Activated T-helper 2 cell treated with anti-CD3 and anti-CD28 coated beads, Interferon-gamma antibody, Interleukin-2, Interleukin-4, amounts not matched to agents 10 μg/mL and 5 μg/mL and 100 μg/mL, durations not matched to agents 14 hours and 24 hours and 36 hours (primary cell): Measurements from ENCODE around the gene C3. TPM values are rescaled to one million over a fixed set of nuclear protein-coding genes. Genes with fewer than 3 reads are reported as not detected.
"Not testable (repeated sequence)": the region's sequence is repeated elsewhere in the genome, so short reads cannot be mapped to it uniquely, and the experiment has no call there.

Experiments
- DNase-seq: peaks from one replicate; pipeline ENCODE4 v3.0.0; 2021; ENCODE audit warnings: low spot score
- H3K27ac Mint-ChIP-seq: one replicate; pipeline ENCODE4 v1.8.0; 2021; ENCODE audit warnings: mixed read lengths
- H3K27me3 Mint-ChIP-seq: one replicate; pipeline ENCODE4 v1.8.0; 2021; ENCODE audit warnings: low read depth, mixed read lengths
- H3K36me3 Mint-ChIP-seq: one replicate; pipeline ENCODE4 v1.8.0; 2021; ENCODE audit warnings: low read depth, mixed read lengths
- H3K4me1 Mint-ChIP-seq: one replicate; pipeline ENCODE4 v1.8.0; 2021; ENCODE audit warnings: low read depth, mixed read lengths
- H3K4me3 Mint-ChIP-seq: one replicate; pipeline ENCODE4 v1.8.0; 2021; ENCODE audit warnings: low read depth, mild to moderate bottlenecking, moderate library complexity, mixed read lengths
- H3K9me3 Mint-ChIP-seq: one replicate; pipeline ENCODE4 v1.8.0; 2021; ENCODE audit warnings: mixed read lengths
- intact Hi-C: fragments of 100-400 bp; cut with micrococcal nuclease; formaldehyde crosslinking; loops from one replicate; pipeline ENCODE4 v1.15.1; 2023
- total RNA-seq: library from RNA; stranded (reverse); gene quantifications from 2 replicates; pipeline ENCODE4 v1.2.3, GENCODE V29; 2022

C3 gene
- total RNA-seq, 1 donor from 2014 or later, result 4.4 TPM

GRCh38 chr19:6672693-6673290 lies 47.7 kb downstream of the C3 start:
- no peak for DNase-seq
- intact Hi-C loops, result no loop called here
- H3K9me3 Mint-ChIP-seq, result peaks cover 3% of the 10 kb centered on the region
- H3K36me3 Mint-ChIP-seq, result peaks cover 27% of the 10 kb centered on the region
- H3K4me1 Mint-ChIP-seq, result peaks cover 48% of the 10 kb centered on the region
- H3K4me3 Mint-ChIP-seq, result no peak overlapping the region
- H3K27ac Mint-ChIP-seq, result peak overlapping the region; percentile 6
- H3K27me3 Mint-ChIP-seq, result no peaks in the 10 kb centered on the region

- intact Hi-C loops, result loop anchor here (2.0 kb wide), 1 partner anchor 55 kb away; no protein-coding TSS in a partner anchor
- peaks cover 49% of the 10 kb centered on the region for H3K4me1 Mint-ChIP-seq
- no peaks in the 10 kb centered on the region for H3K27me3 Mint-ChIP-seq
- H3K4me3 Mint-ChIP-seq, result no peak overlapping the region
- H3K36me3 Mint-ChIP-seq, result peaks cover 31% of the 10 kb centered on the region
- H3K9me3 Mint-ChIP-seq, result no peaks in the 10 kb centered on the region
- no peak for DNase-seq
- H3K27ac Mint-ChIP-seq, result peak overlapping the region; percentile 66
These were observed 48.5 kb downstream of the C3 start for GRCh38 chr19:6671960-6672359.

DNA sequence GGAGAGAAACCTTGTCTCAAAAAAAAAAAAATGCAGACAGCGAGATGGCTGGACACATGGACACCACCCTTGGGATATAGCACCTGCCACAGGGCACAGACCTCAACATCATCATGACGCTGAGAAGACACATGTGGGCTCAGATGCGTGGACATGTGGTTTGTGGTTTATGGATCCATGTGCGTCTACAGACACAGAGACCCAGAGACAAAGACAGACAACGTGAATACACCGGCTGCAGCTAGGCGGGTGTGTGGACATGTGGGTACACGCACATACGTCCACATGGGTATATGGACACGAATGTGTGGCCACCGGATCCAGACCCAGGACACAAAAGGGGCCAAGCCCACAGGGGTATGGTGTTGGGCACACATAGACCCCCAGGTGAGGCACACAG lies 51.8 kb downstream of the C3 start:
- intact Hi-C loops, result no loop called here
- Mint-ChIP-seq H3K4me1 (peaks cover 35% of the 10 kb centered on the region), H3K27ac (peak overlapping the region; percentile 98), H3K36me3 (peaks cover 33% of the 10 kb centered on the region), H3K9me3 (no peaks in the 10 kb centered on the region), H3K27me3 (no peaks in the 10 kb centered on the region), H3K4me3 (peak overlapping the region; percentile 100)
- no peak for DNase-seq

DNA sequence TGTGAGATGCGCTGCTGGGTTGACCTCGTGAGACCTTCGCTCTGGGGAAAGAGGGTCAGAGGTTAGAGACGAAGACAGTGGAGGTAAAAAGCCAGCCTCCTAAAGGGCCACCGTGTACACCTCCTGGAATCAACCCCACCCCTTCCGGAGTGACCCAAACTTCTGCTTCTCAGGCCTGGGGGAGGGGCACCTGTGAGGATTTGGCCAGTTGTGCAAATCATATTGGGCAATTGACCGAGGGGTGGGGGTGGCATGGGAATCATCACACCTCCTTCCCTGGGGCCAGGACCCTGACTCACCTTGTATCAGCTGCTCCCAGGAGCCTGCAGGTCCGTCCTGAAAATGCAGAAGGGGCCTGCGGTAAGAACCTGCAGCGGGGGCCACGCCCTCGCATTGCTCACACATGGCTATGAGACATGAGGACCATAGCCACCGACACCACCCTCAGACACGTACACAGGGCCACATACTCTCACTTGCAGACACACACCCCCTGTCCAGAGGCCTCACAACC lies 53.3 kb downstream of the C3 start:
- intact Hi-C loops, result no loop called here
- H3K9me3 Mint-ChIP-seq, result peaks cover 3% of the 10 kb centered on the region
- peaks cover 29% of the 10 kb centered on the region for H3K4me1 Mint-ChIP-seq
- no peak for DNase-seq
- H3K27me3 Mint-ChIP-seq, result no peaks in the 10 kb centered on the region
- H3K4me3 Mint-ChIP-seq, result peak overlapping the region; percentile 76
- H3K36me3 Mint-ChIP-seq, result peaks cover 33% of the 10 kb centered on the region
- H3K27ac Mint-ChIP-seq, result peak overlapping the region; percentile 66

DNA sequence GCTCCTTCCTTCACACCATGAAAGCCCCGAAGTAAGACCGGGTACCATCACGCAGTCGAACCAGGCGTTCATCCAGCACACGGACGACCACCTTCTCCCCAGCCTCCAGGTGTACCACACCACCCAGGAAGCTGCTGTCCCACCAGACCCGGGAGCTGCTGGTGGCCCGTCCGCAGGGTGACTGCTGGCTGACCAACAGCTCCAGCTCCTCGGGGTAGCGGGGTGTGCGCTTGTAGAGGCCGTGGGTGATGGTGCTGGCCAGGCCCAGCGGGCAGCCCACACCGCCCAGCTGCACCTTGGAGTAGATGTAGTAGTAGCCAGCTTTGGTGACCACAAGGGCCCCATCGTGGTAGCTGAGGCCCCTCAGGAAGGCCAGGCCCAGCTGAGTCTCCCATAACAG lies 55.5 kb downstream of the C3 start:
- intact Hi-C loops, result loop anchor here (5.0 kb wide), 1 partner anchor 73 kb away; the partner anchor contains the start of gene CD70
- peak overlapping the region; percentile 50 for H3K27ac Mint-ChIP-seq
- no peak for DNase-seq
- H3K9me3 Mint-ChIP-seq, result peaks cover 7% of the 10 kb centered on the region
- no peaks in the 10 kb centered on the region for H3K27me3 Mint-ChIP-seq
- H3K4me3 Mint-ChIP-seq, result no peak overlapping the region
- H3K4me1 Mint-ChIP-seq, result peaks cover 37% of the 10 kb centered on the region
- peaks cover 37% of the 10 kb centered on the region for H3K36me3 Mint-ChIP-seq

DNA sequence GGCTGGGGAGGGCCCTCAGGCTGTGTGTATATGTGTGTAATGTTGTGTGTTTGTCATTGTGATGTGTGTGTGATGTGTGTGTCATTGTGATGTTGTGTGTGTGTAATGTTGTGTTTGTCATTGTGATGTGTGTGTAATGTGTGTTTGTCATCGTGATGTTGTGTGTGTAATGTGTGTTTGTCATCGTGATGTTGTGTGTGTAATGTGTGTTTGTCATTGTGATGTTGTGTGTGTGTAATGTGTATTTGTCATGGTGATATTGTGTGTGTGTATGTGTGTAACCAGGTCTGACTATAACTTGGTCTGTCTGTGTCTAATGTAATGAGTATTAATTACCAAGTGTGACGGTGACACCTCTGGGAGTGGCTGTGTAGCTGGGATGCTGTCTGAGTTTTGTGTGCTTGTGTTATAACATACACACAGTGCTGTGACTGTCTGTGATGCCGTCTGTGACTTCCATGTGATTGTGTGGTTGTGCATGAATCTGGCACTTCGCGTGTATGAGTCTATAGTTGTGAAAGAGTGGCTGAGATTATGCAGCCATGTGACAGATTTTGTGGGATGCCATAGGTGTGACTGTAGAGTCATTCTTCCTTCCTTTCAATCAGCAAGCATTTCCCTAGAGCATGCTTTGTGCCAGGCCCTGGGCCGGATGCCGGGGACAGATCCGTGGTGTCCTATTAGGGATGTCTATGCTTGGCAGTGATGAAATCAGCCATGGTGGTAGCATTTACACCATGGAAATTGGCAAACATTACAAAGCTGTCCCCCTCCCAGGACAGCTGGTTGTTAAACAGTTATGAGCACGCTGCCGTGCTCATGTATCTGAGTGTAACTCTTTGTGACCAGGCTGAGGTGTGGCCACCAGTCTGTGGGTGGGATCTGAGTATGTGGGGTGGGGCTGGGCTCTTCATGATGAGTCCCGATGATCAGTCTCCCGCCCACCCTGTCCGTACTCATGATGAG lies 56.9 kb downstream of the C3 start:
- Mint-ChIP-seq H3K36me3 (peaks cover 32% of the 10 kb centered on the region), H3K27me3 (no peaks in the 10 kb centered on the region), H3K9me3 (peaks cover 7% of the 10 kb centered on the region), H3K4me3 (no peak overlapping the region), H3K27ac (no peak overlapping the region), H3K4me1 (peaks cover 43% of the 10 kb centered on the region)
- intact Hi-C loops, result loop anchor here (1.0 to 5.0 kb wide), 3 partner anchors 8 to 147 kb away; partner anchors contain the start of gene CD70
- no peak for DNase-seq

GRCh38 chr19:6662702-6663101 lies 57.7 kb downstream of the C3 start:
- Mint-ChIP-seq H3K27me3 (no peaks in the 10 kb centered on the region), H3K36me3 (peaks cover 29% of the 10 kb centered on the region), H3K27ac (no peak overlapping the region), H3K9me3 (peaks cover 7% of the 10 kb centered on the region), H3K4me3 (no peak overlapping the region), H3K4me1 (peaks cover 49% of the 10 kb centered on the region)
- DNase-seq, result no peak
- intact Hi-C loops, result loop anchor here (1.0 to 5.0 kb wide), 3 partner anchors 7 to 146 kb away; partner anchors contain the start of gene CD70

DNA sequence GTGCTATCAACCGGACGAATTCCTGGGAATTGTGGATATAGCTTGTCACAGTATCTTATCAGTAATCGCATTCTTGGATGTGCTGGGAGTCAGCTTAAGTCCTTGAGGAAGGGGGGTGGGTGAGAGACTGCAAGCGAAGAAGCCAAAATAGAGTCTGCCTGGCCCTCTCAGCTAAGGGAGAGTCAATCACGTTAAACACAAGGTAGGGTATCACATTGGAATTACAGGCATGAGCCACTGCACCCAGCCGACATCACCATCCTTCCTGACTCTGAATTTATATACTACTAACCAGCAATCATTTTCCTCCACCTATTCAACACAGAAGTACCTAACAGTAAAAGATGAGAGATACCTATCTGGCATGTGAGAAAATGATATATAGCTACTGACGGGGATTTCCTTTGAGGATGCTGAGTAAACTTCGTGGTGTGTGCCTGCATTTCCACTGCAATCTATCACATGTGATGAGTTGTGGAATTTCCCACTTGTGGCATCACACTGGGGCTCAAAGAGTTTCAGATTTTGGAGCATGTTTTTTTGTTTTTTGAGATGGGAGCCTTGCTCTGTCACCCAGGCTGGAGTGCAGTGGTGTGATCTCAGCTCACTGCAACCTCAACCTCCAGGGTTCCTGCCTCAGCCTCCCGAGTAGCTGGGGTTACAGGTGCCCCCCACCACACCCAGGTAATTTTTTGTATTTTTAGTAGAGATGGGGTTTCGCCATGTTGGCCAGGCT lies 58.8 kb downstream of the C3 start:
- intact Hi-C loops, result loop anchor here (1.0 to 5.0 kb wide), 4 partner anchors 9 to 145 kb away; partner anchors contain the start of genes CD70 and TNFSF14
- not testable (repeated sequence) for H3K27me3 Mint-ChIP-seq, H3K9me3 Mint-ChIP-seq, H3K27ac Mint-ChIP-seq
- DNase-seq, result peak; percentile 56
- Mint-ChIP-seq H3K36me3 (peaks cover 26% of the 10 kb centered on the region), H3K4me1 (peaks cover 49% of the 10 kb centered on the region), H3K4me3 (peak overlapping the region; percentile 51)

DNA sequence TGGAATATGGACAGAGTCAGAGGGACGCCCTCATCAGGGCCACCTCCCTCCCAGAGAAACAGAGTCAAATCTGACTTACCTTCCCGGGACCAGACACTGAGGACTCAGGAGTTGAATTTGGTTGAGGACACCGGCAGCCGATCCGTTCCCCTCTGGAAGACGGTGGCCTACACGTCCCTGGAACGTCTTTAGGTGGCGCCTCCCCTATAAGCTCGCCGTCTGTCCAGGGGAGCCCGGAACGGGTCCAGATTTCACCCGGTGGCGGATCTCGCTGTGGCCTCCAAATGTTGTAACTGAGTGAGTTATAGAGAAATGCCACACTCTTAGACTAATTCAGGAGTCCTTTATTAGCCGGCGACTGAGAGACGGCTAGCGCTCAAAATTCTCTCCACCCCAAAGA lies 59.5 kb downstream of the C3 start:
- no peak overlapping the region for H3K27ac Mint-ChIP-seq
- H3K36me3 Mint-ChIP-seq, result peaks cover 32% of the 10 kb centered on the region
- DNase-seq, result no peak
- H3K4me1 Mint-ChIP-seq, result peaks cover 55% of the 10 kb centered on the region
- H3K27me3 Mint-ChIP-seq, result no peaks in the 10 kb centered on the region
- H3K4me3 Mint-ChIP-seq, result peak overlapping the region; percentile 71
- intact Hi-C loops, result loop anchor here (1.0 to 5.0 kb wide), 3 partner anchors 9 to 69 kb away; partner anchors contain the start of genes CD70 and TNFSF14
- H3K9me3 Mint-ChIP-seq, result peaks cover 7% of the 10 kb centered on the region

- Mint-ChIP-seq H3K4me1 (peaks cover 71% of the 10 kb centered on the region), H3K36me3 (peaks cover 33% of the 10 kb centered on the region)
- H3K27me3 Mint-ChIP-seq, DNase-seq, intact Hi-C loops, H3K9me3 Mint-ChIP-seq, H3K4me3 Mint-ChIP-seq, H3K27ac Mint-ChIP-seq: not testable (repeated sequence)
These were observed 64.1 kb downstream of the C3 start for GRCh38 chr19:6656390-6656789.

GRCh38 chr19:6654347-6655310 lies 65.8 kb downstream of the C3 start:
- peak overlapping the region; percentile 76 for H3K4me3 Mint-ChIP-seq
- peaks cover 63% of the 10 kb centered on the region for H3K4me1 Mint-ChIP-seq
- intact Hi-C loops, result loop anchor here (1.0 kb wide), 4 partner anchors 9 to 24 kb away; partner anchors contain the start of gene TNFSF14

More at GRCh38 chr19:6654347-6655310, 65.8 kb downstream of the C3 start:
- DNase-seq, result peak; percentile 52
- Mint-ChIP-seq H3K36me3 (peaks cover 26% of the 10 kb centered on the region), H3K9me3 (no peaks in the 10 kb centered on the region), H3K27me3 (no peaks in the 10 kb centered on the region), H3K27ac (peak overlapping the region; percentile 99)
